NCI-H446 (cell line): ENCODE results near the gene FTCD.
"Not testable (repeated sequence)": the region's sequence is repeated elsewhere in the genome, so short reads cannot be mapped to it uniquely, and the experiment has no call there.

Experiments
- DNase-seq, 2 experiments: peaks; one replicate each; lab custom pipeline; 2025; lab: John Stamatoyannopoulos, UW

Gene FTCD

GRCh38 chr21:46111857-46112724 lies 43.3 kb downstream of the FTCD start:
- no peak for DNase-seq

GRCh38 chr21:46111193-46111571 lies 44.2 kb downstream of the FTCD start:
- DNase-seq = no peak

GRCh38 chr21:46110499-46111192 lies 44.7 kb downstream of the FTCD start:
- DNase-seq = no peak

- no peak for DNase-seq
Observed at GRCh38 chr21:46109313-46110221, 45.8 kb downstream of the FTCD start.

- DNase-seq = no peak
Observed at GRCh38 chr21:46108827-46109312, 46.5 kb downstream of the FTCD start.

- not testable (repeated sequence) for DNase-seq
Observed at GRCh38 chr21:46107376-46107775, 48.0 kb downstream of the FTCD start.

GRCh38 chr21:46104104-46104503 lies 51.3 kb downstream of the FTCD start:
- DNase-seq = no peak

GRCh38 chr21:46100906-46101305 lies 54.5 kb downstream of the FTCD start:
- DNase-seq = no peak

- no peak for DNase-seq
Observed at GRCh38 chr21:46100426-46100825, 55.0 kb downstream of the FTCD start.

GRCh38 chr21:46100020-46100419 lies 55.4 kb downstream of the FTCD start:
- no peak for DNase-seq

GRCh38 chr21:46099476-46099875 lies 55.9 kb downstream of the FTCD start:
- no peak for DNase-seq

GRCh38 chr21:46098303-46099141 lies 56.9 kb downstream of the FTCD start:
- DNase-seq = no peak

GRCh38 chr21:46097336-46098293 lies 57.8 kb downstream of the FTCD start, which contains the start of gene COL6A2:
COL6A2 (plus strand) TSS chr21:46098112.
- DNase-seq = no peak

- no peak for DNase-seq
Observed at GRCh38 chr21:46096596-46097335, 58.6 kb downstream of the FTCD start.

- DNase-seq = no peak
Observed at GRCh38 chr21:46095814-46096595, 59.4 kb downstream of the FTCD start.

GRCh38 chr21:46095083-46095719 lies 60.2 kb downstream of the FTCD start:
- DNase-seq = no peak

- DNase-seq = no peak
Observed at GRCh38 chr21:46094401-46095082, 60.8 kb downstream of the FTCD start.
